Activated CD8-positive, alpha-beta memory T cell treated with anti-CD3 and anti-CD28 coated beads for 1 hour (primary cell): Measurements from ENCODE around the gene HOGA1.
"Not testable (repeated sequence)": the region's sequence is repeated elsewhere in the genome, so short reads cannot be mapped to it uniquely, and the experiment has no call there.

Experiments used
- DNase-seq, 2 donors: peaks; one replicate each; pipeline ENCODE4 v3.0.0-alpha.2; 2020; ENCODE audit warnings: low read depth in 1 of 2; ENCODE audit errors: extremely low read depth in 1 of 2

Gene HOGA1

GRCh38 chr10:97644936-97645335 is 60.7 kb downstream of the HOGA1 start:
- no peak for DNase-seq

GRCh38 chr10:97647556-97647955 is 63.4 kb downstream of the HOGA1 start:
- no peak for DNase-seq

GRCh38 chr10:97648562-97649404 is 64.6 kb downstream of the HOGA1 start:
- no peak for DNase-seq

GRCh38 chr10:97649405-97649750 is 65.2 kb downstream of the HOGA1 start:
- DNase-seq: not testable (repeated sequence)

- no peak for DNase-seq
These were observed 66.5 kb downstream of the HOGA1 start for GRCh38 chr10:97650726-97651125.

GRCh38 chr10:97651773-97652172 is 67.6 kb downstream of the HOGA1 start:
- DNase-seq: no peak

GRCh38 chr10:97656777-97657176 is 72.6 kb downstream of the HOGA1 start:
- no peak for DNase-seq

GRCh38 chr10:97659589-97659988 is 75.4 kb downstream of the HOGA1 start:
- no peak for DNase-seq
